Colonic mucosa (tissue), 4 donors: Measurements from ENCODE around the gene SUCLG1. TPM values are rescaled to one million over a fixed set of nuclear protein-coding genes. Genes with fewer than 3 reads are reported as not detected.

Source experiments
- DNase-seq: peaks from one replicate; pipeline ENCODE4 v3.0.0-alpha.2; 2020
- H3K27ac ChIP-seq: fragments of 200-600 bp; one replicate; pipeline ENCODE4 v1.8.0; 2021
- H3K27me3 ChIP-seq: fragments of 200-600 bp; one replicate; pipeline ENCODE4 v1.8.0; 2021
- H3K36me3 ChIP-seq: fragments of 200-600 bp; one replicate; pipeline ENCODE4 v1.8.0; 2021
- H3K4me1 ChIP-seq: fragments of 200-600 bp; one replicate; pipeline ENCODE4 v1.8.0; 2021; ENCODE audit warnings: mild to moderate bottlenecking
- H3K4me3 ChIP-seq: fragments of 200-600 bp; one replicate; pipeline ENCODE4 v1.8.0; 2021
- H3K9ac ChIP-seq, 2 donors: one replicate each; pipeline ENCODE4 v1.7.0; 2013; ENCODE audit warnings: control low read depth in 2 of 2, low read depth in 2 of 2, low read length in 2 of 2
- H3K9me3 ChIP-seq: fragments of 200-600 bp; one replicate; pipeline ENCODE4 v1.8.0; 2021
- CTCF ChIP-seq: fragments of 200-600 bp; IDR thresholded peaks from one replicate; pipeline ENCODE4 v1.8.0; 2022; ENCODE audit warnings: antibody characterized with exemption, mild to moderate bottlenecking
- intact Hi-C: fragments of 100-400 bp; cut with DNase I; formaldehyde crosslinking; loops from one replicate; pipeline ENCODE4 v1.14.1; 2022
- total RNA-seq, 2 donors: library from RNA; stranded (reverse); fragmentation: NEBNext Ultra II Directional in 1 of 2; extraction: Animal tissue kit (Norgen Biotek cat#: 25700) in 1 of 2; gene quantifications; one replicate each; pipeline ENCODE4 v1.2.1, GENCODE V29; 2021
- donor health status: healthy.
- donor health status: DM: no; HTN: no; CAD: no.
- donor health status: DM: no; HTN: no; CAD: no.

SUCLG1 gene
- total RNA-seq, 2 donors from 2014 or later: 249 to 253 TPM

DNA sequence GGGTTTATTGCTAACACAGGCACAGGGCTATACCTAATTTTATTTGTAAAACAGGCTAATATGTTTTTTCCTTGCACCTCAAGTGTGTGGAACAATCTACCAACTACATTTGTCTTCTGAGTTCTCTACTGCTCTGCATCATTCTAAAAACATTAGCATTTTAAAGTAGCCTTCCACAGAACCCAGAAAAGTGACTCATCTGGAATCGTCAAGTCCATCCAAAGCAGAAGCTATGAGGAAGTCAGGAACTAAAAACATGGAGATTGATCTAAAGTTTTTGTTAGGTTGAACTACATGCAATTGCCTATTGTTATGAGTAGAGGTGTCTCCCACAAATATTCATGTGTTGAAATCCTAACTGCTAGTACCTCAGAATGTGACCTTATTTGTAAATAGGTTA is 70.9 kb downstream of the SUCLG1 start:
- Histone ChIP-seq H3K27me3 (no peaks in the 10 kb centered on the region), H3K36me3 (no peaks in the 10 kb centered on the region), H3K27ac (no peak overlapping the region), H3K9me3 (no peaks in the 10 kb centered on the region), H3K4me1 (no peaks in the 10 kb centered on the region), H3K9ac (no peak overlapping the region), H3K4me3 (no peak overlapping the region)
- DNase-seq: no peak
- intact Hi-C loops: no loop called here
- TF ChIP-seq CTCF: no peak

DNA sequence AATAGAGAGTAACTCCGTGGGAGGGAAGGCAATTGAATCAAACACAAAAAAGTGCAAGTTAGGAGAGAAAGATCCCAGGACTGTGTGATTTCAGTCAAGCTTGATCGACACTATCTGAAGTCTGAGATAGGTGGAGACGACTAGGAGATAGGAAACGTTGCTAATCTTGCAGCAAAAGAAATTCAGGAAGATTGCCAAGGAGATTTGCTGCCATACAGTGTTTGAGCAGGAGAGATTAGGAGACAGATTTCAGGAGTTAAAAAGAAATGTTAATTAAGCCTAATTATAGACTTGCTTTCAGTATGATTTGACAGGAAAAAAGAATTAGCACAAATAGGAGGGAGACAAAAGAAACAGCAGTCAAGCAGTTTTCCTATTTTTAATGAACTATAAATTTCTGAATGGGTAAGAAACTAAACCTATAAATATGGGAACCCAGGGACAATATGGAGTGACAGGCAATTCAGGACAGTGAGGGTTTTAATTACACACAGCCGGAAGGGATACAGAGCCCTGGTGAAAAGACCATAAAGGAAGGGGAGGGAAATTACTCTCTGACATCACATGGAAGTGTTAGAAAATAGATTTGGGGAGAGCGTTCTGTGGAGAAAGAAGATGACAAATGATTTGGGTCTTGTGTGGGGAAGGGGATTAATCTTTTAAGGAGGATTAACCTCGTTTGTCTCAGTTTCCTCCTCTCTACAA is 72.6 kb downstream of the SUCLG1 start:
- no peak for DNase-seq
- H3K9ac ChIP-seq: no peak overlapping the region
- no peaks in the 10 kb centered on the region for H3K4me1 ChIP-seq
- intact Hi-C loops: no loop called here
- no peak overlapping the region for H3K27ac ChIP-seq
- no peak for TF ChIP-seq CTCF
- H3K4me3 ChIP-seq: no peak overlapping the region
- H3K27me3 ChIP-seq: no peaks in the 10 kb centered on the region
- H3K9me3 ChIP-seq: no peaks in the 10 kb centered on the region
- H3K36me3 ChIP-seq: no peaks in the 10 kb centered on the region

DNA sequence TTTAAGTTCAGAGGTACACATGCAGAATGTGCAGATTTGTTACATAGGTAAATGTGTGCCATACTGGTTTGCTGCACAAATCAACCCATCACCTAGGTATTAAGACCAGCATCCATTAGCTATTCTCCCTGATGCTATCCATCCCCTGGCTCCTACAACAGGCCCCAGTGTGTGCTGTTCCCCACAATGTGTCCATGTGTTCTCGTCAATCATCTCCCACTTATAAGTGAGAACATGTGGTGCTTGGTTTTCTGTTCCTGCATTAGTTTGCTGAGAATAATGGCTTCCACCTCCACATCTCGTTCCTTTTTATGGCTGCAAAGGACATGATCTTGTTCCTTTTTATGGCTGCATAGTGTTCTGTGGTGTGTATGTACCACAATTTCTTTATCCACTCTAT is 75.8 kb downstream of the SUCLG1 start:
- H3K4me1 ChIP-seq: no peaks in the 10 kb centered on the region
- intact Hi-C loops: no loop called here
- no peak for TF ChIP-seq CTCF
- DNase-seq: no peak
- no peaks in the 10 kb centered on the region for H3K36me3 ChIP-seq
- no peak overlapping the region for H3K4me3 ChIP-seq
- H3K9ac ChIP-seq: no peak overlapping the region
- no peaks in the 10 kb centered on the region for H3K27me3 ChIP-seq
- H3K9me3 ChIP-seq: no peaks in the 10 kb centered on the region
- H3K27ac ChIP-seq: no peak overlapping the region

DNA sequence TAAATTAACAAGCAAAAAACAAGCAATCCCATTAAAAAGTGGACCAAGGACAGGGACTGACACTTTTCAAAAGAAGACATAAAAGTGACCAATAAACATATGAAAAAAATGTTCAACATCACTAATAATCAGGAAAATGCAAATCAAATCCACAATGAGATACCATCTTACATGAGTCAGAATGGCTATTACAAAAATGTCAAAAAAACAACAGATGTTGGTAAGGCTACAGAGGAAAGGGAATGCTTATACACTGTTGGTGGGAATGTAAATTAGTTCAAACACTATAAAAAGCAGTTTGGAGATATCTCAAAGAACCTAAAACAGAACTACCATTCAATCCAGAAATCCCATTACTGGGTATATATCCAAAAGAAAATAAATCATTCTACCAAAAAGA is 78.2 kb downstream of the SUCLG1 start:
- TF ChIP-seq CTCF: no peak
- H3K9ac ChIP-seq: no peak overlapping the region
- no peak overlapping the region for H3K27ac ChIP-seq
- H3K9me3 ChIP-seq: no peaks in the 10 kb centered on the region
- no peaks in the 10 kb centered on the region for H3K36me3 ChIP-seq
- no peak for DNase-seq
- H3K4me3 ChIP-seq: no peak overlapping the region
- intact Hi-C loops: no loop called here
- H3K27me3 ChIP-seq: no peaks in the 10 kb centered on the region
- no peaks in the 10 kb centered on the region for H3K4me1 ChIP-seq

DNA sequence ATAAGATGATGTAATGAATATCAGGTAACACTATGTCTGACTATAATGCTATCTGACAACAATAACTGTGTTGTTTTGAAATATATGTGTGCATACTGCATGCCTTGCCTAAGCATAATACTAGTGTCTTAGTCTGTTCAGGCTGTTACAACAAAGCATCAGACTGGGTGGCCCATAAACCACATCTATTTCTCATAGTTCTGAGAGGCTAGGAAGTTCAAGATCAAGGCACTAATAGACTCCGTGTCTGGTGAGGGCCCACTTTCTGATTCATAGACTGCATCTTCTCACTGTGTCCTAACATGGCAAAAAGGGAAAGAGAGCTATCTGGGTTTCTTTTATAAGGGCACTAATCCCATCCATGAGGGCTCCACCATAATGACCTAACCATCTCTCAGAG is 80.1 kb downstream of the SUCLG1 start:
- H3K27me3 ChIP-seq: no peaks in the 10 kb centered on the region
- no peak for DNase-seq
- no peak for TF ChIP-seq CTCF
- H3K4me1 ChIP-seq: no peaks in the 10 kb centered on the region
- H3K27ac ChIP-seq: no peak overlapping the region
- H3K36me3 ChIP-seq: no peaks in the 10 kb centered on the region
- H3K9me3 ChIP-seq: no peaks in the 10 kb centered on the region
- intact Hi-C loops: no loop called here
- H3K9ac ChIP-seq: no peak overlapping the region
- no peak overlapping the region for H3K4me3 ChIP-seq
